ENCODE results near the gene PCDHGA6.
"Not testable (repeated sequence)": the region's sequence is repeated elsewhere in the genome, so short reads cannot be mapped to it uniquely, and the experiment has no call there.

Gene PCDHGA6

GRCh38 chr5:141359790-141360426, 13.8 kb upstream of the PCDHGA6 start, which contains the start of gene PCDHGB2:
PCDHGB2 (plus strand) TSS chr5:141359994; CDS start chr5:141360136, 142 bp downstream.
- peak; percentile 25 for DNase-seq (ENCODE audit: low spot score)

GRCh38 chr5:141360685-141361084, 13.0 kb upstream of the PCDHGA6 start:
- DNase-seq (ENCODE audit: low spot score): no peak

GRCh38 chr5:141362719-141363118, 11.0 kb upstream of the PCDHGA6 start:
- no peak for DNase-seq (ENCODE audit: low spot score)

GRCh38 chr5:141363952-141364660, 9.6 kb upstream of the PCDHGA6 start, which contains the start of gene PCDHGA5:
PCDHGA5 (plus strand) TSS chr5:141364162; CDS start chr5:141364331, 169 bp downstream.
- peak; percentile 2 for DNase-seq (ENCODE audit: low spot score)

GRCh38 chr5:141366016-141366896, 7.4 kb upstream of the PCDHGA6 start:
- DNase-seq (ENCODE audit: low spot score): no peak

- DNase-seq (ENCODE audit: low spot score): no peak
These were observed 3.5 kb upstream of the PCDHGA6 start, which contains the start of gene PCDHGB3 for GRCh38 chr5:141369994-141370848. PCDHGB3 (plus strand) TSS chr5:141370242; CDS start chr5:141370395, 153 bp downstream.

DNA sequence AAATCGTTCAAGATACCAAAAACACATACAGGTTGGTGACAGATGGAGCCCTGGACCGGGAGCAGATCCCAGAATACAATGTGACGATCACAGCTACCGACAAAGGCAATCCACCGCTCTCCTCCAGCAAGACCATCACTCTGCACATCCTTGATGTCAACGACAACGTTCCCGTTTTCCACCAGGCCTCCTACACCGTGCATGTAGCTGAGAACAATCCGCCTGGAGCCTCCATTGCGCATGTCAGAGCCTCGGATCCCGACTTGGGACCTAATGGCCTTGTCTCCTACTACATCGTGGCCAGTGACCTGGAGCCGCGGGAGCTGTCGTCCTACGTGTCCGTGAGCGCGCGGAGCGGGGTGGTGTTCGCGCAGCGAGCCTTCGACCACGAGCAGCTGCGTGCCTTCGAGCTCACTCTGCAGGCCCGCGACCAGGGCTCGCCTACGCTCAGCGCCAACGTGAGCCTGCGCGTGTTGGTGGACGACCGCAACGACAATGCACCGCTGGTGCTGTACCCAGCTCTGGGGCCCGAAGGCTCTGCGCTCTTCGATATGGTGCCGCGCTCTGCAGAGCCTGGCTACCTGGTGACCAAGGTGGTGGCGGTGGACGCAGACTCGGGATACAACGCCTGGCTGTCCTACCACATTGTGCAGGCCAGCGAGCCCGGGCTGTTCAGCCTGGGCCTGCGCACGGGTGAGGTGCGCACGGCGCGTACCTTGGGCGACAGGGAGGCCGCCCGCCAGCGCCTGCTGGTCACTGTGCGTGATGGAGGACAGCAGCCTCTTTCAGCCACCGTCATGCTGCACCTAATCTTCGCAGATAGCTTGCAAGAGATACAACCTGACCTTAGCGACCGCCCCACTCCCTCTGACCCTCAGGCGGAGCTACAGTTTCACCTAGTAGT, 1.9 kb upstream of the PCDHGA6 start:
- no peak for DNase-seq (ENCODE audit: low spot score)

- DNase-seq (ENCODE audit: low spot score): no peak
These were observed 936 bp downstream of the PCDHGA6 start for GRCh38 chr5:141374627-141375026.

DNA sequence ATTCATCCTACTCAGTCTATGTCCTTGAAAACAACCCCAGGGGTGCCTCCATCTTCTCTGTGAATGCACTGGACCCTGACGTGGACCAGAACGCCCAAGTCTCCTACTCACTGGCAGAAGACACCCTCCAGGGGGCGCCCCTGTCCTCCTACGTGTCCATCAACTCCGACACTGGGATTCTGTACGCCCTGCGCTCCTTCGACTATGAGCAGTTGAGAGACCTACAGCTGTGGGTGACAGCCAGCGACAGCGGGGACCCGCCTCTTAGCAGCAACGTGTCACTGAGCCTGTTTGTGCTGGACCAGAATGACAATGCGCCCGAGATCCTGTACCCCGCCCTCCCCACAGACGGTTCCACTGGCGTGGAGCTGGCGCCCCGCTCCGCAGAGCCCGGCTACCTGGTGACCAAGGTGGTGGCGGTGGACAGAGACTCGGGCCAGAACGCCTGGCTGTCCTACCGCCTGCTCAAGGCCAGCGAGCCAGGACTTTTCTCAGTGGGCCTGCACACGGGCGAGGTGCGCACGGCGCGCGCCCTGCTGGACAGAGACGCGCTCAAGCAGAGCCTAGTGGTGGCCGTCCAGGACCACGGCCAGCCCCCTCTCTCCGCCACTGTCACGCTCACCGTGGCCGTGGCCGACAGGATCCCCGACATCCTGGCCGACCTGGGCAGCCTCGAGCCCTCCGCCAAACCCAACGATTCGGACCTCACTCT, 1.9 kb downstream of the PCDHGA6 start:
- DNase-seq (ENCODE audit: low spot score): not testable (repeated sequence)

DNA sequence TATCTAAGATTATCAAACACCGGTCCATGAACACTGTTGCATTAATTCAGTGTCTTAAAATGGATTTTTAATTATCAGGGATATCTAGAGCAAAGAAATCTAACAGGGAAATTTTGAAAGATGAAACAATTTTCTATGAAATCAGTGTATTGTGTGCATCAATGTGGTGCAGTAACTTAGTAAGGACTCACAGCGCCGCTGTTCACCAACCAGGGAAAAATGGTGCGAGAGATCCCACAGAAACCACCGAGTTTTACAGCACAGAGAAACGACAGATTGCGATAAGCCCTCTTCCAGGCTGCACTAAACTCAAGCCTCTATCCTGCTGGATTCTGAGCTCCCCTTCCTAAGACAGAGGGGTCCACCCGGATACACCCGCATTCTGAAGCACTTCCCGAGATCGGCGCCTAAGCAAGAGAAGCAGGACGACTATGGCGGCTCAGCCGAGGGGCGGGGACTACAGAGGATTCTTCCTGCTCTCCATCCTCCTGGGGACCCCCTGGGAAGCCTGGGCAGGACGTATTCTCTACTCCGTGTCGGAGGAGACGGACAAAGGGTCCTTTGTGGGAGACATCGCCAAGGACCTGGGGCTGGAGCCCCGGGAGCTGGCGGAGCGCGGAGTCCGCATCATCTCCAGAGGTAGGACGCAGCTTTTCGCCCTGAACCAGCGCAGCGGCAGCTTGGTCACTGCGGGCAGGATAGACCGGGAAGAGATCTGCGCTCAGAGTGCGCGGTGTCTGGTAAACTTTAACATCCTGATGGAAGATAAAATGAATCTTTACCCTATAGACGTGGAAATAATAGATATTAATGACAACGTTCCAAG, 9.0 kb downstream of the PCDHGA6 start, which contains the start of gene PCDHGA7:
PCDHGA7 (plus strand) TSS at position 274 of the 826 bp plus-strand sequence; CDS start at position 432, 158 bp downstream.
- DNase-seq (ENCODE audit: low spot score): no peak

- DNase-seq (ENCODE audit: low spot score): no peak
These were observed 9.7 kb downstream of the PCDHGA6 start for GRCh38 chr5:141383345-141383744.

GRCh38 chr5:141384471-141385267, 11.0 kb downstream of the PCDHGA6 start:
- DNase-seq (ENCODE audit: low spot score): no peak

DNA sequence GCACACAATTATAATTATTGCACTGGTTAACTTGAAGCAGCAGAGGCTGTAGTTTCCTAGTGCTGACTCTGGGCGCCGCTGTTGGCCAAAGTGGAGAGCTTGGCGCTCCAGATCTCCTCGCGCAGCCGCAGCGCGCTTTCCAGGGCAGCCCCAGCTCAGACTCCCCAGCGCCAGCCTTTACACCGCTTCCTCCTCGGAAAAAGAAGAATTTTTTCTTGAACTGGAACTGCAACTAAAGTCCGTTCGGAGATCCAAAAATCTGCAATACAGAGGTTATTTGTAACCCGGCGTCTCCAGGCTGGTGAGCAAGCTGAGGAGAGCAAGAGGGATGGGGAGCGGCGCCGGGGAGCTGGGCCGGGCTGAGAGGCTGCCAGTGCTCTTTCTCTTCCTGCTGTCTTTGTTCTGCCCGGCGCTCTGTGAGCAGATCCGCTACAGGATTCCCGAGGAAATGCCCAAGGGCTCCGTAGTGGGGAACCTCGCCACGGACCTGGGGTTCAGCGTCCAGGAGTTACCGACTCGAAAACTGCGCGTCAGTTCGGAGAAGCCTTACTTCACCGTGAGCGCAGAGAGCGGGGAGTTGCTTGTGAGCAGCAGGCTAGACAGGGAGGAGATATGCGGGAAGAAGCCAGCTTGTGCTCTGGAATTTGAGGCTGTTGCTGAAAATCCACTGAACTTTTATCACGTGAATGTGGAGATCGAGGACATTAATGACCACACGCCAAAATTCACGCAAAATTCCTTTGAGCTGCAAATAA, 14.0 kb downstream of the PCDHGA6 start, which contains the start of gene PCDHGB4:
PCDHGB4 (plus strand) TSS at position 142 of the 755 bp plus-strand sequence; CDS start at position 329, 187 bp downstream.
- DNase-seq (ENCODE audit: low spot score): not testable (repeated sequence)

DNA sequence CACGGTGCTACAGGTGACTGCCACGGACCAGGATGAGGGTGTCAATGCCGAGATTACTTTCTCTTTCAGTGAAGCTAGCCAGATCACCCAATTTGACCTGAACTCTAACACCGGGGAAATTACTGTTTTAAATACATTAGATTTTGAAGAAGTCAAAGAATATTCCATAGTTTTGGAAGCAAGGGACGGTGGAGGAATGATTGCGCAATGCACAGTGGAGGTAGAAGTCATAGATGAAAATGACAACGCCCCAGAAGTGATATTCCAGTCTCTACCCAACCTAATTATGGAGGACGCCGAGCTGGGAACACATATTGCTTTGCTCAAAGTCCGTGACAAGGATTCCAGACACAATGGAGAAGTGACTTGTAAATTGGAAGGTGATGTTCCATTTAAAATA, 15.0 kb downstream of the PCDHGA6 start:
- DNase-seq (ENCODE audit: low spot score): no peak

GRCh38 chr5:141389153-141390042, 15.7 kb downstream of the PCDHGA6 start:
- DNase-seq (ENCODE audit: low spot score): no peak

All from cerebellar cortex (tissue), 1 donor.